NCI-H2081 (cell line): ENCODE results near the gene ATP6V0E2.

ENCODE experiments used
- DNase-seq, 2 experiments: peaks; one replicate each; lab custom pipeline; 2025; lab: John Stamatoyannopoulos, UW

Gene ATP6V0E2

DNA sequence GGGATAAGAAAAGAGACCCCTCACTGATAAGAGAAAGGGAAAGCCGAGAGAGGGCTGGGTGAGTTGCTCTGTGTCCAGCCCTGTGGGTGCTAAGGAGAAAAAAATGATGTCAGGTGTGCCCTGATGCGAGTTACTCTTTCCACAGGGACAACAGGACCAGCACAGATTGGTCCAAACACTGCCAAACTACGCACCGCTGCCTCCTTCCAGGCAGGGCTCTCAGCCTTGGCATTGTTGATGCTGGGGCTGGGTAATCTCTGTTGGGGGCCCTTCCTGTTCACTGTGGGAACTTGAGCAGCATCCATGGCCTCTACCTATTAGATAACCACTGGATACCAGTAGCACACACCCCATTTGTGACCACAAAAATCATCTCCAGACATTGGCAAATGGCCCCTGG lies 10.3 kb upstream of the ATP6V0E2 start:
- DNase-seq, result peak in 1 of 2 experiments; percentile 36

DNA sequence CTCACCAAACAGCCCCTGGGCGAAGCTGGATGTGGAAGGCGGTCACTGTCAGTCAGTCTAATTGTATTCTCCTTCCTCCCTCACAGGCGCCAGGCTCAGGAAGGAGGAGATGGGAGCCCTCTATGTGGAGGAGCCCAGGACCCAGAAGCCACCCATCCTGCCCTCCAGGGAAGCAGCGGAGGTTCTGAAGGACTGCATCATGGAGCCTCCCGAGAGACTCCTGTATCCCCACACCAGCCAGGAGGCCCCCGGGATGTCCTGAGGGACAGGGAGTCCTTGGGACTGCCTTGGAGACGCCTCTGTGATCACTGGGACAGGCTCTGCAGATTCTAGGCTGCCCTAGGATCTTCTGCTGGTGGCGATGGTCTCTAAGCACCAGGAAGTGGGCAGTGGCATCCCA lies 9.7 kb upstream of the ATP6V0E2 start:
- no peak for DNase-seq

GRCh38 chr7:149864751-149865150 lies 9.0 kb upstream of the ATP6V0E2 start:
- no peak for DNase-seq

DNA sequence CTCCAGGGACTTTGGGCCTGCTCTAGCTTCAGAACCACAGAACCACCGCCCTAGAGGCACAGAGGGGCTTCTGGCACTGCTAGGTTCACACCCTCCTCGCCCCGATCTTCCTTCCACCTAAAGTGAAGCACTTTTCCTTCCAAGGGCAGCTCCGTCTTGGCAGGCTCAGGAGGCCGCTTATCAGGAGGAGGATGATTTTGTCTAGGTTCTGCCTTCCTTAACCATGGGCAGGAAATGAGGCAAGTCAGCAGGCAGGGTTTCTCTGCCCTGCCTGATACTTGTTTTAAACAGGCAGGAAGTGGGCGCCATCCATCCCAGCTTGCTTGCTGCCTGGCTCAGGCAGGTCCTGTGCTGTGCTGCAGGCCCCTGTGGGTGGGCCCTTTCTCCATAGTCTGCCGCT lies 8.3 kb upstream of the ATP6V0E2 start:
- no peak for DNase-seq

- no peak for DNase-seq
Observed at GRCh38 chr7:149866139-149866778, 7.5 kb upstream of the ATP6V0E2 start.

GRCh38 chr7:149866779-149867447 lies 6.9 kb upstream of the ATP6V0E2 start:
- no peak for DNase-seq

DNA sequence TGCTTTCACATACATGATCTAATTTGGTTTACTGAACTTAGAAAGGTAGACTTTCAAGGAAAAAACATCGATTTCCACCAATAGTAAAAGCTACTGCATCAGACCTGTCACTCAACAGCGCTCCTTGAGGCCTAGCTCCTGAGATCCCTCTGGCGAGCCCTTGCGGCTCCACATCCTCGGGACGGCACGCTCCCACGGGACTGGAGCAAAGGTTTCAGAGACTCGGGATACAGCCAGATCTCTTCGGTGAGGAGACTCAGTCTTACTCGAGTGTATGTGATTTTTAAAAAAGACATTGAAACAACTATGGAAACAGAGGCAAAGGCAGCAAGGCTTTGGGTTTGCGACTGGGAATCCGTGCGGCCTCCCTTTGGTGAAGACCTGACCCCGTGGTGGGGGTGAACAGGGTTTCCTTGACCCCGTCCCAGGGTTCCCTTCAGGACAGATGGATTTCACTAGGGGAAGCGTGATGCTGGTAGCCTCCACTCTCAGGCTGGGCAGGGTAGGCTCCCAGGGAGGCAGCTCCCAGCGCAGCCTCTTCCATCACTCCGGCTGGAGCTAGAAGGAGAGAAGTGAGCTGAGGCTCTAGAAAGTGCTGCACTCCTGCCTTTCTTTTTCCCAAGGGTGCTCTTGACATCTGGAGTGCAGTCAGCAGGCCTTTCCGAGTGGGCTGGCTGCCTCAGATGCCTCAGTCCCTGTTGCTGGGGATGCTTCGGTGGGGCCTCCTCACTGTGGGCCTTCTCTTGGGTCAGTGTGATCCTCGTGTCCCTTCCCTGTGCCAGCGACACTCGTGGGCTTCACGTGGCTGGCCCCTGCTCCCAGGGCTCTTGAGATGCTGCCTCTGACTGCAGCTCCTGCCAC lies 5.8 kb upstream of the ATP6V0E2 start:
- no peak for DNase-seq

GRCh38 chr7:149868623-149869290 lies 5.0 kb upstream of the ATP6V0E2 start:
- DNase-seq, result no peak

GRCh38 chr7:149869291-149869650 lies 4.5 kb upstream of the ATP6V0E2 start:
- no peak for DNase-seq

GRCh38 chr7:149869867-149870266 lies 3.9 kb upstream of the ATP6V0E2 start:
- DNase-seq, result no peak

DNA sequence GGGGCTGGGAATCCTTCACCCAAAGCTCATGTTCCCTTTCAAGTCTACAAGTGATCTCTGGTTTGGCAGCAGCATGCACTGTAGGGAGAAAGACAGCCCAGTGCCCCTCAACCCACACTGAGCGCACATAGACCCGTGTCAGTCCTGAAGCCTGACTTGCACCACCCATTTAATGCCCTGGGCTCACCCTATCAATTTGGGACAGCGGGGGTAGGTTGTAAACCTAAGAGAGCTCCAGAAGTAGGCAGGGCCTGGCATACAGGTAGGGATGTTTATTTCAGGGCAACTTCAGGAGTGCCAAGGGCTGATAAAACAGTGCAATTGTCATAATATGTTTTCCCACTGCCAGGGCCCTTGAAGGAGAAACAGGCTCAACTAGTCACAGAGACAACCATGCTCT lies 3.5 kb upstream of the ATP6V0E2 start:
- DNase-seq, result no peak

DNA sequence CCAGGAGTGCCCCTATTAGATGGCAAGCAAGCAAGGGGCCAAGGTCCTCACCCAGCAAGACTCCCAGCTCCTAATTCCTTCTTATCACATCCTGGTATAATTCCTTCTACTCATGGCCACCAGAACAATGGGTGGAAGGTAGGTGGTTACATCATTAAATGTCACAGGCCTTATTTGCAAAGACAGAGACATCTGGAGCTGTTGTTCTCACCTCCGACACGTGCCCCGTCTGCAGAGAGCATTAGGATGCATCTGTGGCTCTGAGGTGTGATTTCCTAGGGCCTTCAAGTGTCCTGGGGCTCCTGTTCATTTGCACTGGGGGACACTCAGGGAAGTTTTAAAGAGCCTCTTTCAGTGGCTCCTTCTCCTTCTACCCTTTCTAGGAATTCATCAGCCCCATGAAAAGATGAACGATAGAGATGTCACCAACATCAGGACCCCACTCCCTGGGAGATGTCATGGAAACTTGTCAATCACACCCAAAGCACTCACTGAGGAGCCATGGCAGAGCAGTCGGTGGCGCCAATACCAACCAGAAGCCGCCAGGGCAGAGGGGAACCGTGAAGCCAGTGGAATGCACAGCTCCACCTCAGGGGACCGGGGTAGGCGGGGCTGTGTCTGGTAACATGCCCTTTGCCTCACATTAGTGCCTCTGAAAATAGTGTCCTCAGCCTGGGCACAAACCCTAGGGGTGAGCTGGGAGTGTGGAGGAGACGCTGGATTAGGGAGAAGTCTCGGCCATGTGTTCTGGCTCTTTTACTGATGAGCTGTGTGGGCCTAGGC lies 2.9 kb upstream of the ATP6V0E2 start:
- DNase-seq, result no peak

- no peak for DNase-seq
Observed at GRCh38 chr7:149871576-149871975, 2.2 kb upstream of the ATP6V0E2 start.

GRCh38 chr7:149872419-149873073 lies 1.2 kb upstream of the ATP6V0E2 start:
- DNase-seq, result peak; percentile 84 to 89

GRCh38 chr7:149873970-149874643 lies 338 bp downstream of the ATP6V0E2 start:
- no peak for DNase-seq

- no peak for DNase-seq
Observed at GRCh38 chr7:149874644-149875028, 867 bp downstream of the ATP6V0E2 start.

DNA sequence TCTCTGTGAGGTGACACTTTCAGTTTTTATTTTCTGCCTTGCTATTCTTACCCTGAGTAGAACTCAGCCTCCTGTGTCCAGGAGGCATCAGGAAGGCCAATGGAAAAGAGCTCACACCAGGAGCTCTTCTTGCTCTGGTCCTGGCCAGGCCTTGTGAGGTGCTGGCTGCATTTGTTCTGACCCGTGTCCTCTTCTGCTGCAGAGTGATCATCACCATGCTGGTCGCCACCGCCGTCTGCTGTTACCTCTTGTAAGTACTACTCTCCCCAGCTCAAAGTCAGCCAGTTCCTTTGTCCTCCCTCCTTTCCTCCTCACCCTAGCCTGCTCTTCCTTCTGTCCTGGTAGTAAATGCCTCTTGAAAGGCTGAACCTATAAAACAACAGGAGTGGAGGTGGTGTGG lies 1.6 kb downstream of the ATP6V0E2 start:
- no peak for DNase-seq

- no peak for DNase-seq
Observed at GRCh38 chr7:149877890-149878522, 4.2 kb downstream of the ATP6V0E2 start.

GRCh38 chr7:149878523-149878921 lies 4.8 kb downstream of the ATP6V0E2 start:
- DNase-seq, result no peak

DNA sequence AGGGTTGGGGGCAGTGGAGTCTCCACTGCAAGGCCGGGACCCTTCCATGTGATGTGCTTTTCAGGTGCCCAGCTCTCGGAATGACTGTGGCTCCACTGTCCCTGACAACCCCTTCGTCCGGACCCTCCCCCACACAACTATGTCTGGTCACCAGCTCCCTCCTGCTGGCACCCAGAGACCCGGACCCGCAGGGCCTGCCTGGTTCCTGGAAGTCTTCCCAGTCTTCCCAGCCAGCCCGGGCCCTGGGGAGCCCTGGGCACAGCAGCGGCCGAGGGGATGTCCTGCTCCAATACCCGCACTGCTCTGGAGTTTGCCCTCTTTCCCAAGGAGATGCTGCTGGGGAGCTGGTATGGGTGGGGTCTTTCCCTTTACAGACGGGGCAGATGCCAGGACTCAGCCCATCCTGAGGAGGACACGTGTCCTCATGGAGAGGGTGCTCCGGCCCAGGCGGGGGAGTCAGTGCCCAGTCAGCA lies 5.5 kb downstream of the ATP6V0E2 start:
- no peak for DNase-seq
